Mucosa of gallbladder (tissue), 1 donor: ENCODE results near the gene GATD1. TPM values are rescaled to one million over a fixed set of nuclear protein-coding genes. Genes with fewer than 3 reads are reported as not detected.

Experiments used
- DNase-seq: peaks from one replicate; pipeline ENCODE4 v3.0.0-alpha.2; 2020; ENCODE audit warnings: low spot score
- total RNA-seq: library from RNA; stranded (reverse); gene quantifications from one replicate; pipeline ENCODE4 v1.2.1, GENCODE V29; 2021
- donor health status: DM: no; HTN: no; CAD: no.

Gene GATD1
- total RNA-seq, 1 donor from 2014 or later: 85.9 TPM

GRCh38 chr11:795634-796564 lies 18.6 kb upstream of the GATD1 start:
- DNase-seq: peak; percentile 64

GRCh38 chr11:794766-795633 lies 17.7 kb upstream of the GATD1 start:
- no peak for DNase-seq

GRCh38 chr11:794013-794765 lies 16.9 kb upstream of the GATD1 start:
- no peak for DNase-seq

GRCh38 chr11:793556-793955 lies 16.3 kb upstream of the GATD1 start:
- DNase-seq: no peak

- no peak for DNase-seq
Observed at GRCh38 chr11:792873-793272, 15.6 kb upstream of the GATD1 start.

- DNase-seq: no peak
Observed at GRCh38 chr11:792535-792821, 15.2 kb upstream of the GATD1 start.

- no peak for DNase-seq
Observed at GRCh38 chr11:791658-792534, 14.6 kb upstream of the GATD1 start.

GRCh38 chr11:790721-791564 lies 13.7 kb upstream of the GATD1 start:
- no peak for DNase-seq

- no peak for DNase-seq
Observed at GRCh38 chr11:789943-790342, 12.7 kb upstream of the GATD1 start, which contains the start of gene CEND1. Gene CEND1, minus strand, starts transcription at chr11:790090. Its CDS starts 1,514 bp downstream, at chr11:788576.

GRCh38 chr11:788953-789940 lies 12.0 kb upstream of the GATD1 start:
- DNase-seq: no peak

- no peak for DNase-seq
Observed at GRCh38 chr11:788009-788640, 10.8 kb upstream of the GATD1 start.

GRCh38 chr11:787084-787675 lies 9.9 kb upstream of the GATD1 start:
- no peak for DNase-seq

GRCh38 chr11:786235-787083 lies 9.2 kb upstream of the GATD1 start:
- no peak for DNase-seq

- DNase-seq: peak; percentile 66
Observed at GRCh38 chr11:783581-784015, 6.3 kb upstream of the GATD1 start.

GRCh38 chr11:782264-783174 lies 5.2 kb upstream of the GATD1 start:
- DNase-seq: no peak
